HepG2 (cell line): ENCODE results near the gene OR1F1. TPM values are rescaled to one million over a fixed set of nuclear protein-coding genes. Genes with fewer than 3 reads are reported as not detected.

Experiments
- AHR ChIP-seq: IDR thresholded peaks from 2 replicates; pipeline ENCODE4 v1.6.1; 2018; ENCODE audit warnings: missing genetic modification reagents, missing compliant biosample characterization
- ARID4A ChIP-seq: sonication (generic); formaldehyde crosslinking; IDR thresholded peaks from 2 replicates; pipeline ENCODE4 v1.5.0; 2020; ENCODE audit warnings: mild to moderate bottlenecking, missing genetic modification reagents, borderline replicate concordance
- CTCF ChIP-seq: sonication (generic); formaldehyde crosslinking; IDR thresholded peaks from 2 replicates; pipeline ENCODE4 v1.5.0; 2020; ENCODE audit warnings: mild to moderate bottlenecking, missing genetic modification reagents, moderate library complexity
- DDIT3 ChIP-seq: sonication (generic); formaldehyde crosslinking; IDR thresholded peaks from 2 replicates; pipeline ENCODE4 v1.4.0; 2020; ENCODE audit warnings: mild to moderate bottlenecking, missing genetic modification reagents
- FOXC1 ChIP-seq: sonication (generic); formaldehyde crosslinking; IDR thresholded peaks from 2 replicates; pipeline ENCODE4 v1.8.0; 2022; ENCODE audit warnings: mild to moderate bottlenecking, missing genetic modification reagents, borderline replicate concordance
- MTERF4 ChIP-seq: sonication (generic); formaldehyde crosslinking; IDR thresholded peaks from 2 replicates; pipeline ENCODE4 v1.8.0; 2023; ENCODE audit warnings: mild to moderate bottlenecking, missing genetic modification reagents
- NR2F6 ChIP-seq, 2 experiments: IDR thresholded peaks; 2 replicates each; pipeline ENCODE4 v1.6.1; 2016; ENCODE audit warnings: antibody characterized with exemption in 1 of 2, mild to moderate bottlenecking in 1 of 2
- THAP7 ChIP-seq: sonication (generic); formaldehyde crosslinking; IDR thresholded peaks from 2 replicates; pipeline ENCODE4 v1.8.1; 2023; ENCODE audit warnings: mild to moderate bottlenecking, missing genetic modification reagents
- ZFP36 ChIP-seq: fragments of 150-350 bp; IDR thresholded peaks from 2 replicates; pipeline ENCODE4 v1.6.1; 2018; ENCODE audit warnings: borderline replicate concordance, low read length, low read depth; ENCODE audit not compliant: partially characterized antibody
- ZNF10 ChIP-seq: sonication (generic); formaldehyde crosslinking; IDR thresholded peaks from 2 replicates; pipeline ENCODE4 v1.4.0; 2020; ENCODE audit warnings: mild to moderate bottlenecking, low read depth, missing genetic modification reagents, borderline replicate concordance
- ZNF263 ChIP-seq: sonication (generic); formaldehyde crosslinking; IDR thresholded peaks from 2 replicates; pipeline ENCODE4 v1.4.0; 2020; ENCODE audit warnings: missing genetic modification reagents
- ZNF354B ChIP-seq: sonication (generic); formaldehyde crosslinking; IDR thresholded peaks from 2 replicates; pipeline ENCODE4 v1.8.0; 2022; ENCODE audit warnings: mild to moderate bottlenecking, missing genetic modification reagents
- ZNF572 ChIP-seq: sonication (generic); formaldehyde crosslinking; IDR thresholded peaks from 2 replicates; pipeline ENCODE4 v1.5.1; 2020; ENCODE audit warnings: mild to moderate bottlenecking, missing genetic modification reagents
- ZNF605 ChIP-seq: sonication (generic); formaldehyde crosslinking; IDR thresholded peaks from 2 replicates; pipeline ENCODE4 v1.8.0; 2022; ENCODE audit warnings: mild to moderate bottlenecking, missing genetic modification reagents
- ZNF703 ChIP-seq: sonication (generic); formaldehyde crosslinking; IDR thresholded peaks from 2 replicates; pipeline ENCODE4 v1.5.1; 2020; ENCODE audit warnings: missing genetic modification reagents, mild to moderate bottlenecking, moderate library complexity, borderline replicate concordance
- ZNF768 ChIP-seq: sonication (generic); formaldehyde crosslinking; IDR thresholded peaks from 2 replicates; pipeline ENCODE4 v1.4.0; 2020; ENCODE audit warnings: missing genetic modification reagents
- ZNF775 ChIP-seq: sonication (generic); formaldehyde crosslinking; IDR thresholded peaks from 2 replicates; pipeline ENCODE4 v1.4.0; 2020; ENCODE audit warnings: missing genetic modification reagents, mild to moderate bottlenecking, moderate library complexity, borderline replicate concordance
- ZNF784 ChIP-seq: sonication (generic); formaldehyde crosslinking; IDR thresholded peaks from 2 replicates; pipeline ENCODE4 v1.5.1; 2020; ENCODE audit warnings: missing genetic modification reagents, mild to moderate bottlenecking, borderline replicate concordance
- ZZZ3 ChIP-seq: sonication (generic); formaldehyde crosslinking; IDR thresholded peaks from 2 replicates; pipeline ENCODE4 v1.4.0; 2020; ENCODE audit warnings: missing genetic modification reagents, mild to moderate bottlenecking, borderline replicate concordance
- polyA plus RNA-seq, 8 experiments: library from polyadenylated mRNA; depleted of rRNA in 3 of 8; stranded (reverse) in 7 of 8; unstranded in 1 of 8; fragments of >200 nt; fragmentation: Illumina TruSeq in 4 of 8; extraction: Trizol in 4 of 8; gene quantifications; 2 replicates each; pipeline versions ENCODE4 v1.2.1 to v1.2.3, GENCODE V29; 2011 to 2016; ENCODE audit warnings: low read depth in 4 of 8, missing spikeins in 1 of 8, mixed read lengths in 1 of 8; ENCODE audit not compliant: insufficient read depth in 1 of 8
- total RNA-seq, 5 experiments: library from RNA; depleted of rRNA; stranded (reverse); fragments of >200 nt; fragmentation: Illumina TruSeq; extraction: Trizol; gene quantifications; 2 replicates each; pipeline ENCODE4 v1.2.3, GENCODE V29; 2016; ENCODE audit warnings: low read depth in 1 of 5

Gene OR1F1
- total and polyA plus RNA-seq, 2 of the 13 experiments (the other 11 are each of a cell fraction or from before 2014, with no cell fraction given): 0.90 TPM; not detected in 1

- no peak for TF ChIP-seq ZNF784 (CRISPR knock-in tag)
- TF ChIP-seq CTCF: peak; percentile 13; the same call in 1 of the 2 replicates
- TF ChIP-seq ZNF775 (CRISPR knock-in tag): no peak
- no peak for TF ChIP-seq ZNF263 (CRISPR knock-in tag)
- TF ChIP-seq ZFP36: no peak
- TF ChIP-seq ZNF572 (CRISPR knock-in tag): no peak
- peak; percentile 68; the same call in 1 of the 2 replicates for TF ChIP-seq NR2F6 (IDR thresholded peaks at IDR 0.05)
- peak; percentile 78 for TF ChIP-seq NR2F6 (CRISPR knock-in tag; IDR thresholded peaks at IDR 0.05)
- TF ChIP-seq MTERF4 (CRISPR knock-in tag): no peak; the same call in 1 of the 2 replicates
- TF ChIP-seq AHR (CRISPR knock-in tag): no peak
- peak; percentile 58; the same call in 1 of the 2 replicates for TF ChIP-seq ARID4A (CRISPR knock-in tag)
- 0 out of 2 replicates have a peak, but pooled peaks have one; percentile 22 for TF ChIP-seq ZZZ3
- peak; percentile 71 for TF ChIP-seq FOXC1 (CRISPR knock-in tag)
- 0 out of 2 replicates have a peak, but pooled peaks have one; percentile 46 for TF ChIP-seq ZNF354B (CRISPR knock-in tag)
- TF ChIP-seq ZNF605 (CRISPR knock-in tag): 0 out of 2 replicates have a peak, but pooled peaks have one; percentile 29
- TF ChIP-seq THAP7 (CRISPR knock-in tag): 0 out of 2 replicates have a peak, but pooled peaks have one; percentile 38
- TF ChIP-seq ZNF10 (CRISPR knock-in tag): no peak
- TF ChIP-seq DDIT3 (CRISPR knock-in tag): no peak
- no peak for TF ChIP-seq ZNF768 (CRISPR knock-in tag)
- no peak for TF ChIP-seq ZNF703 (CRISPR knock-in tag)
Observed at GRCh38 chr16:3198334-3199072, 10.5 kb downstream of the OR1F1 start (continued).
